SU-DHL-6 (cell line): Measurements from ENCODE around the gene TXNRD1.

Experiments
- H2AFZ ChIP-seq: fragments of 200-600 bp; sonication (generic); 2 replicates; pipeline ENCODE4 v1.6.1; 2014; ENCODE audit warnings: low read depth, mild to moderate bottlenecking, moderate library complexity, mixed read lengths, antibody characterized with exemption, low read length; ENCODE audit not compliant: severe bottlenecking
- H3F3A ChIP-seq: fragments of 200-600 bp; shearing (Covaris generic); 2 replicates; pipeline ENCODE4 v1.6.0; 2016; ENCODE audit warnings: antibody characterized with exemption, mild to moderate bottlenecking; ENCODE audit not compliant: insufficient read depth
- H3K27ac ChIP-seq: fragments of 200-600 bp; sonication (generic); 2 replicates; pipeline ENCODE4 v1.5.1; 2016; ENCODE audit warnings: low read depth, mild to moderate bottlenecking, low read length, moderate library complexity, mixed read lengths
- H3K27me3 ChIP-seq: fragments of 200-600 bp; sonication (generic), shearing (Covaris generic); 2 replicates; pipeline ENCODE4 v1.6.0; 2014; ENCODE audit warnings: mild to moderate bottlenecking, low read length
- H3K36me3 ChIP-seq: fragments of 200-600 bp; sonication (generic); 2 replicates; pipeline ENCODE4 v1.6.1; 2014; ENCODE audit warnings: mild to moderate bottlenecking, low read length, mixed read lengths
- H3K4me2 ChIP-seq: fragments of 300-600, 200-600 bp; shearing (Covaris generic), sonication (generic); 2 replicates; pipeline ENCODE4 v1.6.0; 2014; ENCODE audit warnings: low read length, low read depth, mild to moderate bottlenecking; ENCODE audit not compliant: poor library complexity, severe bottlenecking
- H3K4me3 ChIP-seq: fragments of 200-600 bp; sonication (generic); 2 replicates; pipeline ENCODE4 v1.5.1; 2014; ENCODE audit warnings: antibody characterized with exemption, low read length, mild to moderate bottlenecking, mixed read lengths; ENCODE audit not compliant: insufficient read depth, poor library complexity, severe bottlenecking
- H3K79me2 ChIP-seq: fragments of 200-600 bp; sonication (generic); 2 replicates; pipeline ENCODE4 v1.6.1; 2014; ENCODE audit warnings: mild to moderate bottlenecking, low read length, moderate library complexity; ENCODE audit not compliant: insufficient read depth
- H3K9ac ChIP-seq: fragments of 200-600 bp; sonication (generic); 2 replicates; pipeline ENCODE4 v1.7.0; 2014; ENCODE audit warnings: mild to moderate bottlenecking, low read length
- H3K9me2 ChIP-seq: fragments of 200-600 bp; sonication (generic); replicated peaks from 2 replicates; pipeline ENCODE4 v1.6.1; 2014; ENCODE audit warnings: low read length; ENCODE audit not compliant: insufficient read depth
- H3K9me3 ChIP-seq: fragments of 200-600 bp; sonication (generic); 2 replicates; pipeline ENCODE4 v1.6.1; 2014; ENCODE audit warnings: low read length, mixed read lengths; ENCODE audit not compliant: insufficient read depth
- H4K20me1 ChIP-seq: fragments of 200-600 bp; sonication (generic); 2 replicates; pipeline ENCODE4 v1.6.1; 2014; ENCODE audit warnings: low read depth, mild to moderate bottlenecking, antibody characterized with exemption, low read length, moderate library complexity, mixed read lengths
- CTCF ChIP-seq: fragments of 200-600 bp; sonication (generic); IDR thresholded peaks from one replicate; pipeline ENCODE4 v1.5.1; 2017; ENCODE audit warnings: antibody characterized with exemption, mild to moderate bottlenecking, low read length, moderate library complexity; ENCODE audit not compliant: insufficient read depth, poor library complexity, severe bottlenecking
- EZH2phosphoT487 ChIP-seq: fragments of 200-600 bp; sonication (generic), shearing (Covaris generic); conservative IDR thresholded peaks from 2 replicates; pipeline ENCODE4 v1.6.1; 2018; ENCODE audit warnings: mild to moderate bottlenecking, antibody characterized with exemption, low read length, moderate library complexity, mixed read lengths

TXNRD1 gene

GRCh38 chr12:104359216-104359615 is 143.6 kb downstream of the TXNRD1 start:
- Histone ChIP-seq H3K4me3 (no peak overlapping the region), H3K79me2 (no peaks in the 10 kb centered on the region), H3K36me3 (no peaks in the 10 kb centered on the region), H3K9ac (no peak overlapping the region), H3K4me2 (no peak overlapping the region), H4K20me1 (no peaks in the 10 kb centered on the region), H3K9me2 (no peaks in the 10 kb centered on the region), H3K9me3 (no peaks in the 10 kb centered on the region), H3K27me3 (no peaks in the 10 kb centered on the region), H3F3A (no peaks in the 10 kb centered on the region), H2AFZ (no peak overlapping the region), H3K27ac (no peak overlapping the region)
- TF ChIP-seq EZH2phosphoT487: no peak
- no peak for TF ChIP-seq CTCF

- H3K9ac ChIP-seq: no peak overlapping the region
- H3K9me2 ChIP-seq: no peaks in the 10 kb centered on the region
- H4K20me1 ChIP-seq: no peaks in the 10 kb centered on the region
- no peaks in the 10 kb centered on the region for H3K79me2 ChIP-seq
- H3K27ac ChIP-seq: no peak overlapping the region
- TF ChIP-seq EZH2phosphoT487: no peak
- no peak for TF ChIP-seq CTCF
- H3K4me3 ChIP-seq: no peak overlapping the region
- H3F3A ChIP-seq: no peaks in the 10 kb centered on the region
- H3K4me2 ChIP-seq: no peak overlapping the region
- no peaks in the 10 kb centered on the region for H3K27me3 ChIP-seq
- no peak overlapping the region for H2AFZ ChIP-seq
- H3K9me3 ChIP-seq: no peaks in the 10 kb centered on the region
- no peaks in the 10 kb centered on the region for H3K36me3 ChIP-seq
Observed at GRCh38 chr12:104360157-104360556, 144.6 kb downstream of the TXNRD1 start.

GRCh38 chr12:104360983-104361707 is 145.6 kb downstream of the TXNRD1 start:
- H4K20me1 ChIP-seq: no peaks in the 10 kb centered on the region
- H3K9ac ChIP-seq: no peak overlapping the region
- H3K9me2 ChIP-seq: no peaks in the 10 kb centered on the region
- no peak overlapping the region for H3K4me3 ChIP-seq
- no peak overlapping the region for H2AFZ ChIP-seq
- H3K27ac ChIP-seq: no peak overlapping the region
- no peak for TF ChIP-seq EZH2phosphoT487
- TF ChIP-seq CTCF: no peak
- no peak overlapping the region for H3K4me2 ChIP-seq
- H3K36me3 ChIP-seq: no peaks in the 10 kb centered on the region
- no peaks in the 10 kb centered on the region for H3F3A ChIP-seq
- H3K79me2 ChIP-seq: no peaks in the 10 kb centered on the region
- H3K9me3 ChIP-seq: no peaks in the 10 kb centered on the region
- no peaks in the 10 kb centered on the region for H3K27me3 ChIP-seq
